ENCODE results near the gene PAPSS2. TPM values are rescaled to one million over a fixed set of nuclear protein-coding genes. Genes with fewer than 3 reads are reported as not detected.

Gene PAPSS2
- total and polyA plus RNA-seq, 4 donors, result 24.3 to 86.5 (median 59.3) TPM

- 70% methylated on average over 4 of the region's 4 CpGs for WGBS
- H3K27ac ChIP-seq (ENCODE audit: low read depth in 1 of 2, low read length in 2 of 2), result no peak overlapping the region
- no peaks in the 10 kb centered on the region for H3K27me3 ChIP-seq (ENCODE audit: control insufficient read depth in 4 of 4, insufficient read depth in 4 of 4, low read length in 3 of 4)
- DNase-seq (ENCODE audit: low spot score), result no peak
- H3K4me1 ChIP-seq (ENCODE audit: control insufficient read depth in 4 of 4, insufficient read depth in 4 of 4, low read length in 3 of 4), result no peaks in the 10 kb centered on the region
- TF ChIP-seq NR2F2 (IDR thresholded peaks at IDR 0.05) (no peak), RXRA (IDR thresholded peaks at IDR 0.05) (no peak), YY1 (IDR thresholded peaks at IDR 0.05) (no peak), FOXA2 (IDR thresholded peaks at IDR 0.05) (no peak), HNF4G (IDR thresholded peaks at IDR 0.05) (no peak), ZBTB33 (IDR thresholded peaks at IDR 0.05) (no peak), CTCF (IDR thresholded peaks at IDR 0.05; ENCODE audit: low read depth, low read length, missing input control) (no peak), SP1 (IDR thresholded peaks at IDR 0.05) (no peak)
- H3K9ac ChIP-seq (ENCODE audit: low read depth in 1 of 2, low read length in 2 of 2), result no peak overlapping the region
- H3K4me3 ChIP-seq (ENCODE audit: low read depth in 1 of 3, low read length in 3 of 3), result no peak overlapping the region
- H3K36me3 ChIP-seq (ENCODE audit: control insufficient read depth in 4 of 4, insufficient read depth in 3 of 4, low read depth in 1 of 4, low read length in 3 of 4), result no peaks in the 10 kb centered on the region
- no peaks in the 10 kb centered on the region for H3K9me3 ChIP-seq (ENCODE audit: control insufficient read depth in 4 of 4, low read length in 3 of 4)
Observed at GRCh38 chr10:87646192-87646909, 13.3 kb upstream of the PAPSS2 start.

GRCh38 chr10:87646935-87647334, 12.7 kb upstream of the PAPSS2 start:
- H3K4me1 ChIP-seq (ENCODE audit: control insufficient read depth in 4 of 4, insufficient read depth in 4 of 4, low read length in 3 of 4), result no peaks in the 10 kb centered on the region
- TF ChIP-seq FOXA1 (IDR thresholded peaks at IDR 0.05) (no peak), RAD21 (IDR thresholded peaks at IDR 0.05) (no peak), HNF4A (conservative IDR thresholded peaks at IDR 0.05) (no peak), HNF4G (IDR thresholded peaks at IDR 0.05) (no peak), EGR1 (IDR thresholded peaks at IDR 0.05; ENCODE audit: low read depth in 2 of 2) (no peak), NR2F2 (IDR thresholded peaks at IDR 0.05) (no peak), GABPA (IDR thresholded peaks at IDR 0.05 in 1 of 2, conservative IDR thresholded peaks at IDR 0.05 in 1 of 2) (no peak), FOXA2 (IDR thresholded peaks at IDR 0.05) (no peak), ZBTB33 (IDR thresholded peaks at IDR 0.05) (no peak), MAX (IDR thresholded peaks at IDR 0.05) (no peak), RXRA (IDR thresholded peaks at IDR 0.05) (no peak)
- no peak overlapping the region for H3K4me3 ChIP-seq (ENCODE audit: low read depth in 1 of 3, low read length in 3 of 3)
- H3K9ac ChIP-seq (ENCODE audit: low read depth in 1 of 2, low read length in 2 of 2), result no peak overlapping the region
- DNase-seq (ENCODE audit: low spot score), result no peak
- no peak overlapping the region for H3K27ac ChIP-seq (ENCODE audit: low read depth in 1 of 2, low read length in 2 of 2)
- WGBS, result 69% methylated on average over 2 of the region's 2 CpGs
- H3K27me3 ChIP-seq (ENCODE audit: control insufficient read depth in 4 of 4, insufficient read depth in 4 of 4, low read length in 3 of 4), result no peaks in the 10 kb centered on the region
- H3K9me3 ChIP-seq (ENCODE audit: control insufficient read depth in 4 of 4, low read length in 3 of 4), result no peaks in the 10 kb centered on the region
- no peaks in the 10 kb centered on the region for H3K36me3 ChIP-seq (ENCODE audit: control insufficient read depth in 4 of 4, insufficient read depth in 3 of 4, low read depth in 1 of 4, low read length in 3 of 4)

All from liver (tissue), 9 donors.